Measurements from ENCODE around the gene DIDO1.

DNA sequence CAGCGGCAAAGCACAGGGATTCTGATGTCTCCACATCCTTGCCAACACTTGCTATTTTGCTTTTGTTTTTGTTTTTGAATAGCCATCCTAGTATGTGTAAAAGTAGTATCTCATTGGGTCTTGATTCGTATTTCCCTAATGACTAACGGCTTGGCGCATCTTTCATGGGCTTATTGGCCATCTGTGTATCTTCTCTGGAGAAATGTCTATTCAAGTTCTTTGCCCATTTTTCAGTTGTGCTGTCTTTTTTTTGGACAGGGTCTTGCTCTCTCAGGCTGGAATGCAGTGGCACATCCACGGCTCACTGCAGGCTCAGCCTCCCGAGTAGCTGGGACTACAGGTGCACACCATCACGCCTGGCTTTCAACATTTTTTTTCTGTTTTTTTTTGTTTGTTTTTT, 82.1 kb downstream of the DIDO1 start:
- TF ChIP-seq, protein P1, sequence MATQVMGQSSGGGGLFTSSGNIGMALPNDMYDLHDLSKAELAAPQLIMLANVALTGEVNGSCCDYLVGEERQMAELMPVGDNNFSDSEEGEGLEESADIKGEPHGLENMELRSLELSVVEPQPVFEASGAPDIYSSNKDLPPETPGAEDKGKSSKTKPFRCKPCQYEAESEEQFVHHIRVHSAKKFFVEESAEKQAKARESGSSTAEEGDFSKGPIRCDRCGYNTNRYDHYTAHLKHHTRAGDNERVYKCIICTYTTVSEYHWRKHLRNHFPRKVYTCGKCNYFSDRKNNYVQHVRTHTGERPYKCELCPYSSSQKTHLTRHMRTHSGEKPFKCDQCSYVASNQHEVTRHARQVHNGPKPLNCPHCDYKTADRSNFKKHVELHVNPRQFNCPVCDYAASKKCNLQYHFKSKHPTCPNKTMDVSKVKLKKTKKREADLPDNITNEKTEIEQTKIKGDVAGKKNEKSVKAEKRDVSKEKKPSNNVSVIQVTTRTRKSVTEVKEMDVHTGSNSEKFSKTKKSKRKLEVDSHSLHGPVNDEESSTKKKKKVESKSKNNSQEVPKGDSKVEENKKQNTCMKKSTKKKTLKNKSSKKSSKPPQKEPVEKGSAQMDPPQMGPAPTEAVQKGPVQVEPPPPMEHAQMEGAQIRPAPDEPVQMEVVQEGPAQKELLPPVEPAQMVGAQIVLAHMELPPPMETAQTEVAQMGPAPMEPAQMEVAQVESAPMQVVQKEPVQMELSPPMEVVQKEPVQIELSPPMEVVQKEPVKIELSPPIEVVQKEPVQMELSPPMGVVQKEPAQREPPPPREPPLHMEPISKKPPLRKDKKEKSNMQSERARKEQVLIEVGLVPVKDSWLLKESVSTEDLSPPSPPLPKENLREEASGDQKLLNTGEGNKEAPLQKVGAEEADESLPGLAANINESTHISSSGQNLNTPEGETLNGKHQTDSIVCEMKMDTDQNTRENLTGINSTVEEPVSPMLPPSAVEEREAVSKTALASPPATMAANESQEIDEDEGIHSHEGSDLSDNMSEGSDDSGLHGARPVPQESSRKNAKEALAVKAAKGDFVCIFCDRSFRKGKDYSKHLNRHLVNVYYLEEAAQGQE (IDR thresholded peaks at IDR 0.05; ENCODE audit: low read depth) = no peak
- no peak for TF ChIP-seq YY1 (IDR thresholded peaks at IDR 0.05; ENCODE audit: low read depth)
- TF ChIP-seq EP300 (IDR thresholded peaks at IDR 0.05; ENCODE audit: borderline replicate concordance) = no peak
- TF ChIP-seq TAF1 (IDR thresholded peaks at IDR 0.05; ENCODE audit: low read depth) = no peak
- TF ChIP-seq EGR1 (IDR thresholded peaks at IDR 0.05) = no peak
- TF ChIP-seq, protein P2, sequence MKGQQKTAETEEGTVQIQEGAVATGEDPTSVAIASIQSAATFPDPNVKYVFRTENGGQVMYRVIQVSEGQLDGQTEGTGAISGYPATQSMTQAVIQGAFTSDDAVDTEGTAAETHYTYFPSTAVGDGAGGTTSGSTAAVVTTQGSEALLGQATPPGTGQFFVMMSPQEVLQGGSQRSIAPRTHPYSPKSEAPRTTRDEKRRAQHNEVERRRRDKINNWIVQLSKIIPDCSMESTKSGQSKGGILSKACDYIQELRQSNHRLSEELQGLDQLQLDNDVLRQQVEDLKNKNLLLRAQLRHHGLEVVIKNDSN (IDR thresholded peaks at IDR 0.05) = no peak

Measured in Ishikawa (cell line).